Fibroblast of mammary gland (primary cell): ENCODE results near the gene COL23A1.
A peak's percentile ranks its signal among the peaks of the same experiment; 100 is the strongest.
"Not testable (repeated sequence)": the region's sequence is repeated elsewhere in the genome, so short reads cannot be mapped to it uniquely, and the experiment has no call there.

ENCODE experiments used
- DNase-seq: peaks from one replicate; pipeline ENCODE4 v3.0.0-alpha.2; 2010; ENCODE audit warnings: low read depth
- H3K4me3 ChIP-seq: 2 replicates; pipeline ENCODE4 v1.5.1; 2011; ENCODE audit warnings: low read depth, mild to moderate bottlenecking, low read length, moderate library complexity; ENCODE audit not compliant: control insufficient read depth
- TF ChIP-seq, protein P1 (sequence below): conservative IDR thresholded peaks from 2 replicates; pipeline ENCODE4 v1.5.1; 2011; ENCODE audit warnings: low read depth, low read length, inconsistent platforms; ENCODE audit not compliant: control insufficient read depth, insufficient read depth

The COL23A1 gene

DNA sequence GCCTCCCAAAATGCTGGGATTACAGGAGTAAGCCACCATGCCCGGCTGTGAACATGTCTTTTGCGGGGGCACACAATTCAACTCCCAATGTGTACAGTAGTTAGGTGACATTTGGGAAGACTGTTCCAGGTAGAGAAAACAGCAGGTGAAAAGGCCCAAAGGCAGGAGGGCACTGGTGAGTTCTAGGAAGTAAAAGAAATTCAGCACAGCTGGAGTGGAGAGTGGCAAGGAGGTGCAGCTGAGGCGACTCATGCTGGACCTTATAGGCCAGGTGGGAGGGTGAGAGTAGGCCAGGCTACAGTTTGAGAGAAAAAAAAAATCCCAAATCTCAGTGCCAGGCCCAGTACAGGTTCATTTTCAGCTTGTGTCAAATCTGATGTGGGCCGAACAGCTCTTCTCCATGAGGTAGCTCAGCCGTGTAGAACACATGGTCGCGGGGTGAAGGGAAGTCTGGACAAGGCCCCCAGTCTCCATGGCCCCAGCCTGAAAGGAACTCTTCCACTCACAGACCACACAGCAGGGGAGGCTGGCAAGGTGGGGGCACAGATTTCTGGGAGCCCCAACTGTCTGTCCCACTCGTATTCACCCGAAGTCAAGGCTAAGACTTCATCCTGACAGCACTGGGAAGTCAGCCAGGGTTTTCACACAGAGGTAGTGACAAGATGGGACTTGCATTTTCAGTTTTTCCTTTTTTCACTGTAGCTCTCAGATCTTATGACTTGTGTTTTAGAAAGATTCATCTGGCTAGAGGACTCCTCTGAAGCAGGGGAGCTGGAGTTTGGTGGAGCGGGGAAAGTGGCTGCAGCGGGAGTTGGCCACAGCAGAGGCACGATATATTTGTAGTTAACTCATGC, 390.4 kb downstream of the COL23A1 start:
- no peak overlapping the region for H3K4me3 ChIP-seq
- TF ChIP-seq, protein P1, sequence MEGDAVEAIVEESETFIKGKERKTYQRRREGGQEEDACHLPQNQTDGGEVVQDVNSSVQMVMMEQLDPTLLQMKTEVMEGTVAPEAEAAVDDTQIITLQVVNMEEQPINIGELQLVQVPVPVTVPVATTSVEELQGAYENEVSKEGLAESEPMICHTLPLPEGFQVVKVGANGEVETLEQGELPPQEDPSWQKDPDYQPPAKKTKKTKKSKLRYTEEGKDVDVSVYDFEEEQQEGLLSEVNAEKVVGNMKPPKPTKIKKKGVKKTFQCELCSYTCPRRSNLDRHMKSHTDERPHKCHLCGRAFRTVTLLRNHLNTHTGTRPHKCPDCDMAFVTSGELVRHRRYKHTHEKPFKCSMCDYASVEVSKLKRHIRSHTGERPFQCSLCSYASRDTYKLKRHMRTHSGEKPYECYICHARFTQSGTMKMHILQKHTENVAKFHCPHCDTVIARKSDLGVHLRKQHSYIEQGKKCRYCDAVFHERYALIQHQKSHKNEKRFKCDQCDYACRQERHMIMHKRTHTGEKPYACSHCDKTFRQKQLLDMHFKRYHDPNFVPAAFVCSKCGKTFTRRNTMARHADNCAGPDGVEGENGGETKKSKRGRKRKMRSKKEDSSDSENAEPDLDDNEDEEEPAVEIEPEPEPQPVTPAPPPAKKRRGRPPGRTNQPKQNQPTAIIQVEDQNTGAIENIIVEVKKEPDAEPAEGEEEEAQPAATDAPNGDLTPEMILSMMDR = no peak
- DNase-seq = no peak

DNA sequence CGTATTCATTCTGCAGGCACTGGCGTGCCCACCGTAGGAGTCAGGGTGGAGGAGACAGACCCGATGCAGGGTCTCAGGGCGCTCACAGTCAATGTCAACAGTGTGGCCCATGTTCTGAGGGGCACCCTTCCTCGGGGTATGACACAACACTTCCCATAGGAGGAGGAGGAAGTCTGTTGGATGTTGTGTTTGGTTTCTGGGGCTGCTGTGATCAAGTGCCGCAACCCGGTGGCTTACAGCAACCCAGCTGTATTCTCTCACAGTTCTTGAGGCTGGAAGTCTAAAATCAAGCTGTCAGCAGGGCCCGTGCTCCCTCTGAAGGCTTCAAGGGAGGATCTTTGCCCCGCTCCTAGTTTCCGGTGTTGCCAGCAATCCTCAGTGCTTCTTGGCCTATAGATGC, 391.5 kb downstream of the COL23A1 start:
- H3K4me3 ChIP-seq = no peak overlapping the region
- TF ChIP-seq, protein P1 = no peak
- DNase-seq = no peak

DNA sequence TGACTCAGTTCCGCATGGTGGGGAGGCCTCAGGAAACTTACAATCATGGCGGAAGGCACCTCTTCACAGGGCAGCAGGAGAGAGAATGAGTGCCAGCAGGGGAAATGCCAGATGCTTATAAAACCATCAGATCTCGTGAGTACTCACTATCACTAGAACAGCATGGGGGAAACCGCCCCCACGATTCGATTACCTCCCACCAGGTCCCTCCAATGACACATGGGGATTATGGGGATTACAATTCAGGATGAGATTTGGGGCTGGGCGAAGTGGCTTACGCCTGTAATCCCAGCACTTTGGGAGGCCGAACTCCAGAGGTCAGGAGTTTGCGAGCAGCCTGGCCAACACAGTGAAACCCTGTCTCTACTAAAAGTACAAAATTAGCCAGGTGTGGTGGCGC, 392.0 kb downstream of the COL23A1 start:
- DNase-seq = not testable (repeated sequence)

DNA sequence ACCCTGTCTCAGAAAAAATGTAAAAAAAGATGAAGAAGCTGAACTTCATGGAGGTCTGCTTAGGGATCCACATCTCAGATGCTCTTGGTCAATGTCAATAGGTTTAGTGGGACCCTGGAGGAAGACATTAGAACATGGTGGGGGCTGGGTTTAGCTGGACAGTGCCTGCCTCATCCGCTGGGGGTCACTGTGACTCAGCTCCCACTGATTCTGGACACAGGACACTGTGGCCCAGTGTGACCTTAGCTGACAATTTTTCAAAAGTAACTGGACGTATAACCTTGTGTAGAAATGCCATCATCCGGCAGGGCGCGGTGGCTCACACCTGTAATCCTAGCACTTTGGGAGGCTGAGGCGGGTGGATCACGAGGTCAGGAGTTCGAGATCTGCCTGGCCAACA, 393.2 kb downstream of the COL23A1 start:
- TF ChIP-seq, protein P1 = peak; percentile 39
- no peak for DNase-seq
- H3K4me3 ChIP-seq = no peak overlapping the region

More for the DNA sequence above, 392.0 kb downstream of the COL23A1 start:
- not testable (repeated sequence) for H3K4me3 ChIP-seq

DNA sequence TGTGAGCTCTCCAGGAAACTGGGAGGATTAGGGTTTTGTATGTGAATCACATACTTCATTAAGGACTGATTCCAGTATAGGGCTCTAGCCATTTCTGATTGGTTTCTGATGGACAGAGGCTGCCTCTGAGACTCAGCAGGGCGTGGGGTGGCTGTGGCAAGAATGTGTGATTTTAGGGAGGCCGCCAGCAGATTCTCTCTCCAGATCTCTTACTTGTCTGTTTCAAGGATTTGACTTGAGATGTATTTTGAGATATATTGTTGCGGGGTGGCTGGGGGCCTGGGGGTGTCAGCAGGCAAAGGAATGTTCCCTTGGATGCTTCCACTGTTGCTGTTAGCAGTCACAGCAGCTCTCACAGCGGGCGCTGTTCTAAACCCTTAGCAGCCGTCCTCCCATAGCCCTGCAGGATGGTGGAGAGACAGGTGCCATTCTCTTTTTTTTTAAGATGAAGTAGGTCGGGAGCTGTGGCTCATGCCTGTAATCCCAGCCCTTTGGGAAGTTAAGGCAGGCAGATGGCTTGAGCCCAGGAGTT, 393.8 kb downstream of the COL23A1 start:
- no peak for DNase-seq
- TF ChIP-seq, protein P1 = no peak
- no peak overlapping the region for H3K4me3 ChIP-seq

DNA sequence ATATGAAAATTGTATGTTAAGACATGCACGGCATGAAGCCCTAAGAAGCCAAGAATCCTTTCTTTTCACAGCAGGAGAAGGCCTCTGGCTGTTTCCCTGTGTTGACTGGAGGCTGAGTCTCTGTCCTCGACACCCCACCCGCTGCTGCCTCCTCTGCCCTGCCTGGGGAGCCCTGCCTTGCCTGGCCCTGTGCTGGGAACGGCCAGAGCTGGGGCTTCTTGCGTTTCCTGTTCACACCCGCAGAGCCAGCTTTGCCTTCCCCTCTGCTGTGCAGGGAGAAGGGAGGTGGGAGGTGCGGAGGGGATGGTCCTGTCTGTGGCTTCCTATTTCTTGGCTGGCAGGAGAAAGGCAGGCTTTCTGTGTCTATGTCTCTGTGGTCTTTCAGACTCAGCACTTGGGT, 396.2 kb downstream of the COL23A1 start:
- TF ChIP-seq, protein P1 = no peak
- DNase-seq = no peak
- H3K4me3 ChIP-seq = no peak overlapping the region

DNA sequence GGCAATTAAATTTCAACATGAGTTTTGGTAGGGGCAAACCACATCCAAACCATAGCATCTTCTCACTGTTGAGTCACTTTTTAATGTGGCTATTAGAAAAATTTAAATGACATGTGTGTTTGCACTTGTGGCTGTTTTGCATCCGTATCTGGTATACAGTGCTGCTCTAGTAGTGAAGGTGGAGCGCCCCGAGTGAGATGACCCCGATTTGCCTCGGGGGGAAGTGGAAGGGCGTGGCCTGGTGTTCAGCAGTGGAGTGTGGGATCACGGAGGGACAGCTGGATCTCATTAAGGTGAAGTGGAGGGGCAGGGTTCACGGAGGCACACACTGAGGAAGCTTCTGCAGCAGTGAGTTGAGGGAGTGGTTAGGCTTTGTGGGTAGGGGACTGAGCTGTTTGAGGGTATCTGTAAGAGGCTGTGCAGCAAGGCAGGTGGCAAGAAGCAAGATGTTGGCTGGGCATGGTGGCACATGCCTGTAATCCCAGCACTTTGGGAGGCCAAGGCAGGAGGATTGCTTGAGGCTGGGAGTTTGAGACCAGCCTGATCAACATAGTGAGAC, 396.9 kb downstream of the COL23A1 start:
- H3K4me3 ChIP-seq = no peak overlapping the region
- no peak for DNase-seq

More for the DNA sequence above, 396.9 kb downstream of the COL23A1 start:
- TF ChIP-seq, protein P1 = no peak
